Panc1 (cell line): Measurements from ENCODE around the gene EIF2AK2. TPM values are rescaled to one million over a fixed set of nuclear protein-coding genes. Genes with fewer than 3 reads are reported as not detected.

ENCODE experiments used
- ATAC-seq: fragments of 200-7000 bp; cut with Tn5 transposase; 2 replicates; pipeline ENCODE4 v1.9.1; 2020; ENCODE audit warnings: mild to moderate bottlenecking, moderate library complexity
- BruUV-seq: library from RNA; stranded (reverse); fragments of 400-500 nt; replicated peaks from 2 replicates; lab custom pipeline; 2021; lab: Mats Ljungman, UMichigan
- CTCF ChIA-PET: fragments of 300-600 bp; sonication (Branson Sonifier 250); formaldehyde crosslinking; loops from one replicate; lab custom pipeline; 2022; ENCODE audit warnings: antibody characterized with exemption; lab: Charles Lee
- POLR2A ChIA-PET: fragments of 300-600 bp; sonication (Branson Sonifier 250); formaldehyde crosslinking; loops from one replicate; lab custom pipeline; 2022; ENCODE audit warnings: antibody characterized with exemption; lab: Charles Lee
- DNase-seq: peaks from one replicate; pipeline ENCODE4 v3.0.0-alpha.2; 2010; ENCODE audit warnings: low read depth, low spot score
- H3K27ac ChIP-seq: 2 replicates; pipeline ENCODE4 v1.5.1; 2011; ENCODE audit warnings: mild to moderate bottlenecking, low read length, inconsistent platforms
- H3K27me3 ChIP-seq: fragments of 200-500 bp; sonication (Bioruptor generic); 2 replicates; pipeline ENCODE4 v1.6.0; 2014; ENCODE audit warnings: low read length, inconsistent platforms; ENCODE audit not compliant: control insufficient read depth, insufficient read depth
- H3K36me3 ChIP-seq: fragments of 200-500 bp; sonication (Bioruptor generic); 2 replicates; pipeline ENCODE4 v1.5.1; 2014; ENCODE audit warnings: inconsistent platforms, mild to moderate bottlenecking, low read length, moderate library complexity; ENCODE audit not compliant: control insufficient read depth, insufficient read depth
- H3K4me1 ChIP-seq: 2 replicates; pipeline ENCODE4 v1.5.1; 2011; ENCODE audit warnings: inconsistent platforms, mild to moderate bottlenecking, low read length, moderate library complexity; ENCODE audit not compliant: control insufficient read depth, insufficient read depth
- H3K4me3 ChIP-seq, 2 experiments: 2 replicates each; pipeline ENCODE4 v1.5.1; 2011 to 2012; ENCODE audit warnings: low read depth in 2 of 2, low read length in 2 of 2, mild to moderate bottlenecking in 2 of 2, inconsistent platforms in 1 of 2, moderate library complexity in 1 of 2
- H3K9me3 ChIP-seq: fragments of 200-500 bp; sonication (Bioruptor generic); 2 replicates; pipeline ENCODE4 v1.5.1; 2014; ENCODE audit warnings: low read depth, mild to moderate bottlenecking, inconsistent platforms, low read length, moderate library complexity; ENCODE audit not compliant: control insufficient read depth, insufficient read depth
- POLR2AphosphoS5 ChIP-seq: IDR thresholded peaks from 2 replicates; pipeline ENCODE4 v1.6.1; 2012; ENCODE audit warnings: mild to moderate bottlenecking, low read depth, low read length, moderate library complexity
- SIN3A ChIP-seq: IDR thresholded peaks from 2 replicates; pipeline ENCODE4 v1.6.1; 2012; ENCODE audit warnings: low read depth, mild to moderate bottlenecking, low read length, moderate library complexity, borderline replicate concordance; ENCODE audit not compliant: insufficient read depth
- TCF7L2 ChIP-seq: IDR thresholded peaks from 2 replicates; pipeline ENCODE4 v1.6.1; 2011; ENCODE audit warnings: mild to moderate bottlenecking, low read depth, low read length, inconsistent platforms
- in situ Hi-C: cut with HindIII; loops from 2 replicates; pipeline ENCODE4 v1.10.0; 2016; ENCODE audit warnings: low sequenced_read_pairs, low pct_unique_long_range_greater_than_20kb
- intact Hi-C: fragments of 100-400 bp; cut with micrococcal nuclease; formaldehyde crosslinking; loops from one replicate; pipeline ENCODE4 v1.10.0; 2022; ENCODE audit not compliant: unreplicated experiment
- total RNA-seq: library from RNA; stranded (reverse); gene quantifications from one replicate; pipeline ENCODE4 v1.2.1, GENCODE V29; 2021; ENCODE audit not compliant: unreplicated experiment
- TF ChIP-seq, protein P1 (sequence below): fragments of 450-650 bp; IDR thresholded peaks from 2 replicates; pipeline ENCODE4 v1.5.1; 2017; ENCODE audit warnings: mild to moderate bottlenecking
- TF ChIP-seq, protein P2 (sequence below), 2 experiments: IDR thresholded peaks; 2 replicates each; pipeline ENCODE4 v1.6.1; 2011 to 2012; ENCODE audit warnings: low read depth in 2 of 2, control low read depth in 1 of 2, low read length in 1 of 2, mild to moderate bottlenecking in 1 of 2, moderate library complexity in 1 of 2; ENCODE audit not compliant: insufficient read depth in 1 of 2

Gene EIF2AK2
- total RNA-seq, 1 experiment from 2014 or later, result 44.3 TPM

DNA sequence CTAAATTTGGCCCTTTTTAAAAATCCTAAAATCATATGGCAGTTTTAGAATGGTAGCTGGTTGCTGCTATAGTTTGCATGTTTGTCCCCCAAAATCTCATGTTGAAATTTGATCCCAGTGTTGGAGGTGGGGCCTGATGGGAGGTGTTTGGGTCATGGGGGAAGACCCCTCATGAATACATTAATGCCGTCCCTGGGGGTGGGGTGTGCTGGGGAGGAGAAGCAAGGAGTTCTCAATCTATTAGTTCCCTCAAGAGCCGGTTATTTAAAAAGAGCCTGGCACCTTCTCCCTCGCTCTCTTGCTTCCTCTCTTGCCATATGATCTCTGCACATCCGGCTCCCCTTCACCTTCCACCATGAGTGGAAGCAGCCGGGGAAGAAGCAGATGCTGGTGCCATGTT lies 51.6 kb downstream of the EIF2AK2 start:
- in situ Hi-C loops, result no loop called here
- Histone ChIP-seq H3K4me1 (peaks cover 17% of the 10 kb centered on the region), H3K36me3 (no peaks in the 10 kb centered on the region), H3K27ac (no peak overlapping the region), H3K4me3 (no peak overlapping the region), H3K27me3 (no peaks in the 10 kb centered on the region), H3K9me3 (no peaks in the 10 kb centered on the region)
- TF ChIP-seq, protein P1, sequence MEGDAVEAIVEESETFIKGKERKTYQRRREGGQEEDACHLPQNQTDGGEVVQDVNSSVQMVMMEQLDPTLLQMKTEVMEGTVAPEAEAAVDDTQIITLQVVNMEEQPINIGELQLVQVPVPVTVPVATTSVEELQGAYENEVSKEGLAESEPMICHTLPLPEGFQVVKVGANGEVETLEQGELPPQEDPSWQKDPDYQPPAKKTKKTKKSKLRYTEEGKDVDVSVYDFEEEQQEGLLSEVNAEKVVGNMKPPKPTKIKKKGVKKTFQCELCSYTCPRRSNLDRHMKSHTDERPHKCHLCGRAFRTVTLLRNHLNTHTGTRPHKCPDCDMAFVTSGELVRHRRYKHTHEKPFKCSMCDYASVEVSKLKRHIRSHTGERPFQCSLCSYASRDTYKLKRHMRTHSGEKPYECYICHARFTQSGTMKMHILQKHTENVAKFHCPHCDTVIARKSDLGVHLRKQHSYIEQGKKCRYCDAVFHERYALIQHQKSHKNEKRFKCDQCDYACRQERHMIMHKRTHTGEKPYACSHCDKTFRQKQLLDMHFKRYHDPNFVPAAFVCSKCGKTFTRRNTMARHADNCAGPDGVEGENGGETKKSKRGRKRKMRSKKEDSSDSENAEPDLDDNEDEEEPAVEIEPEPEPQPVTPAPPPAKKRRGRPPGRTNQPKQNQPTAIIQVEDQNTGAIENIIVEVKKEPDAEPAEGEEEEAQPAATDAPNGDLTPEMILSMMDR, result no peak
- TF ChIP-seq TCF7L2, result no peak
- no peak for TF ChIP-seq POLR2AphosphoS5
- TF ChIP-seq, protein P2, sequence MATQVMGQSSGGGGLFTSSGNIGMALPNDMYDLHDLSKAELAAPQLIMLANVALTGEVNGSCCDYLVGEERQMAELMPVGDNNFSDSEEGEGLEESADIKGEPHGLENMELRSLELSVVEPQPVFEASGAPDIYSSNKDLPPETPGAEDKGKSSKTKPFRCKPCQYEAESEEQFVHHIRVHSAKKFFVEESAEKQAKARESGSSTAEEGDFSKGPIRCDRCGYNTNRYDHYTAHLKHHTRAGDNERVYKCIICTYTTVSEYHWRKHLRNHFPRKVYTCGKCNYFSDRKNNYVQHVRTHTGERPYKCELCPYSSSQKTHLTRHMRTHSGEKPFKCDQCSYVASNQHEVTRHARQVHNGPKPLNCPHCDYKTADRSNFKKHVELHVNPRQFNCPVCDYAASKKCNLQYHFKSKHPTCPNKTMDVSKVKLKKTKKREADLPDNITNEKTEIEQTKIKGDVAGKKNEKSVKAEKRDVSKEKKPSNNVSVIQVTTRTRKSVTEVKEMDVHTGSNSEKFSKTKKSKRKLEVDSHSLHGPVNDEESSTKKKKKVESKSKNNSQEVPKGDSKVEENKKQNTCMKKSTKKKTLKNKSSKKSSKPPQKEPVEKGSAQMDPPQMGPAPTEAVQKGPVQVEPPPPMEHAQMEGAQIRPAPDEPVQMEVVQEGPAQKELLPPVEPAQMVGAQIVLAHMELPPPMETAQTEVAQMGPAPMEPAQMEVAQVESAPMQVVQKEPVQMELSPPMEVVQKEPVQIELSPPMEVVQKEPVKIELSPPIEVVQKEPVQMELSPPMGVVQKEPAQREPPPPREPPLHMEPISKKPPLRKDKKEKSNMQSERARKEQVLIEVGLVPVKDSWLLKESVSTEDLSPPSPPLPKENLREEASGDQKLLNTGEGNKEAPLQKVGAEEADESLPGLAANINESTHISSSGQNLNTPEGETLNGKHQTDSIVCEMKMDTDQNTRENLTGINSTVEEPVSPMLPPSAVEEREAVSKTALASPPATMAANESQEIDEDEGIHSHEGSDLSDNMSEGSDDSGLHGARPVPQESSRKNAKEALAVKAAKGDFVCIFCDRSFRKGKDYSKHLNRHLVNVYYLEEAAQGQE (IDR thresholded peaks at IDR 0.05; ENCODE audit: insufficient read depth in 1 of 2, low read depth in 2 of 2, low read length in 1 of 2), result no peak
- no TSS peak for BruUV-seq
- CTCF ChIA-PET, result no interaction called here
- no peak for ATAC-seq
- intact Hi-C loops, result no loop called here
- DNase-seq, result no peak
- POLR2A ChIA-PET, result interaction anchor here (0.6 kb wide), 1 partner anchor 13 kb away, joined by 4 read pairs; no protein-coding TSS in a partner anchor

DNA sequence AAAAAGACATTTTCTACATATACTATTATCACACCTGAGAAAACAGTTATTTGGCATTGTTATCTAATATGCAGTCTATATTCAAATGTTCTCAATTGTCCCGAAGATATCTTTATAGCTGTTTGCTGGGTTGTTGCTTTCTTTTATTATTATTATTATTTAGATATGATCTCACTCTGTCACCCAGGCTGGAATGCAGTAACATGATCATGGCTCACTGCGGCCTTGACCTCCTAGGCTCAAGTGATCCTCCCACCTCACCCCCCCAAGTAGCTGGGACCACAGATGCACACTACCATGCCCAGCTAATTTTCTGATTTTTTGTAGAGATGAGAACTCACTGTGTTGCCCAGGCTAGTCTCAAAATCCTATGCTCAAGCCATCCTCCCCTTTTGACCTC lies 52.6 kb downstream of the EIF2AK2 start:
- no peaks in the 10 kb centered on the region for H3K27me3 ChIP-seq
- no peak for TF ChIP-seq TCF7L2
- no peak for TF ChIP-seq POLR2AphosphoS5
- TF ChIP-seq, protein P2 (IDR thresholded peaks at IDR 0.05; ENCODE audit: insufficient read depth in 1 of 2, low read depth in 2 of 2, low read length in 1 of 2), result no peak
- no peak for TF ChIP-seq SIN3A
- TF ChIP-seq, protein P1, result no peak
- ChIA-PET CTCF (no interaction called here), POLR2A (interaction anchor here (0.5 to 0.6 kb wide), 2 partner anchors 11 to 132 kb away, joined by 3 to 4 read pairs; no protein-coding TSS in a partner anchor)
- no peak overlapping the region for H3K4me3 ChIP-seq
- DNase-seq (no peak), ATAC-seq (peak; percentile 82)
- H3K4me1 ChIP-seq, result peaks cover 17% of the 10 kb centered on the region
- no TSS peak for BruUV-seq
- intact Hi-C loops, result no loop called here
- in situ Hi-C loops, result no loop called here
- H3K9me3 ChIP-seq, result no peaks in the 10 kb centered on the region
- no peaks in the 10 kb centered on the region for H3K36me3 ChIP-seq
- H3K27ac ChIP-seq, result peak overlapping the region; percentile 50
